ENCODE results near the gene CNPY4. TPM values are rescaled to one million over a fixed set of nuclear protein-coding genes. Genes with fewer than 3 reads are reported as not detected.
"Not testable (repeated sequence)": the region's sequence is repeated elsewhere in the genome, so short reads cannot be mapped to it uniquely, and the experiment has no call there.

The CNPY4 gene
- polyA plus RNA-seq, 1 donor (not counting 4 experiments of a cell fraction or from before 2014, with no cell fraction given), result 9.9 TPM

DNA sequence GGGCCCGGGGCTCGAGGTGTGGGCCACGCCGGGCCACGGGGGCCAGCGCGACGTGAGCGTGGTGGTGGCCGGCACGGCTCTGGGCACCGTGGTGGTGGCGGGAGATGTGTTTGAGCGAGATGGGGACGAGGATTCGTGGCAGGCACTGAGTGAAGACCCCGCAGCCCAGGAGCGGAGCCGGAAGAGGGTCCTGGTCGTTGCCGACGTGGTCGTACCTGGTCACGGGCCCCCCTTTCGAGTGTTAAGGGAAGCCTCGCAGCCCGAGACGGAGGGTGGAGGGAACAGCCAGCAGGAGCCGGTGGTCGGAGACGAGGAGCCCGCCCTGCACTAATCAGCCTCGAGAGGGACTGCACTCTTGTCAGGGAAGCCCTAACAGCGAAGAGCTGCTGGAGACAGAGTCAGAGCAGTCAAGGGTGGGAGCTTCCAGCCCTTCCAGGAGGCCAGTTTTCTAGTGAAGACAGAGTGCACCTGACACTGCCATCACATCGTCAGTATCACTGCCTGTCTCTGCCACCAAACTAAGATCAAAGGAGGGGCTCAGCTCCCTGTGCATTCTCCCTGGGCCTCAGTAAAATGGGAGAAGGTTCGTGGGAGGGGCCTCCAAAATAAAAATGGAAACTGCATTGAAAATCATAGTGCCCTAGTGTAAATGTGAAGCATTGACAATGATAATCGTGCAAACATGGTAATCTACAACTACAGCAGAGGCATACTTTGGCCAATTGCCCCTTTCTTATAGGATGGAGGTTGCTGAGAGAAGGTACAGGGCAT is 8.6 kb downstream of the CNPY4 start:
- Histone ChIP-seq H3K4me1 (ENCODE audit: control insufficient read depth, extremely low read depth, insufficient read depth, low read length) (peaks cover 10% of the 10 kb centered on the region), H4K20me1 (ENCODE audit: control insufficient read depth, extremely low read depth, insufficient read depth, low read length) (no peaks in the 10 kb centered on the region), H3K4me2 (ENCODE audit: control insufficient read depth, extremely low read depth, insufficient read depth, low read depth, low read length) (peak overlapping the region; percentile 72), H3K9me3 (ENCODE audit: control insufficient read depth, low read depth, low read length) (no peaks in the 10 kb centered on the region), H3K9ac (ENCODE audit: control insufficient read depth, extremely low read depth, insufficient read depth, low read length) (peak overlapping the region; percentile 97), H3K36me3 (ENCODE audit: control insufficient read depth in 2 of 2, extremely low read depth in 1 of 2, insufficient read depth in 2 of 2, low read length in 2 of 2) (peaks cover 0 to 2% of the 10 kb centered on the region in 2 experiments), H3K79me2 (ENCODE audit: control insufficient read depth, insufficient read depth, low read length) (no peaks in the 10 kb centered on the region), H3K4me3 (ENCODE audit: control insufficient read depth in 2 of 3, extremely low read depth in 1 of 3, insufficient read depth in 2 of 3, low read depth in 1 of 3, low read length in 3 of 3) (peak overlapping the region; percentile 89 to 96 (median 94)), H3K27me3 (ENCODE audit: control insufficient read depth, extremely low read depth, insufficient read depth, low read length) (no peaks in the 10 kb centered on the region), H3K27ac (ENCODE audit: control insufficient read depth, insufficient read depth, low read length) (no peak overlapping the region), H3K9me1 (ENCODE audit: control insufficient read depth, extremely low read depth, insufficient read depth, low read length) (no peaks in the 10 kb centered on the region), H2AFZ (ENCODE audit: control insufficient read depth, low read length) (peak overlapping the region; percentile 99)
- DNase-seq (ENCODE audit: low read depth, low spot score) (no peak), FAIRE-seq (no peak)
- TF ChIP-seq, protein P1, sequence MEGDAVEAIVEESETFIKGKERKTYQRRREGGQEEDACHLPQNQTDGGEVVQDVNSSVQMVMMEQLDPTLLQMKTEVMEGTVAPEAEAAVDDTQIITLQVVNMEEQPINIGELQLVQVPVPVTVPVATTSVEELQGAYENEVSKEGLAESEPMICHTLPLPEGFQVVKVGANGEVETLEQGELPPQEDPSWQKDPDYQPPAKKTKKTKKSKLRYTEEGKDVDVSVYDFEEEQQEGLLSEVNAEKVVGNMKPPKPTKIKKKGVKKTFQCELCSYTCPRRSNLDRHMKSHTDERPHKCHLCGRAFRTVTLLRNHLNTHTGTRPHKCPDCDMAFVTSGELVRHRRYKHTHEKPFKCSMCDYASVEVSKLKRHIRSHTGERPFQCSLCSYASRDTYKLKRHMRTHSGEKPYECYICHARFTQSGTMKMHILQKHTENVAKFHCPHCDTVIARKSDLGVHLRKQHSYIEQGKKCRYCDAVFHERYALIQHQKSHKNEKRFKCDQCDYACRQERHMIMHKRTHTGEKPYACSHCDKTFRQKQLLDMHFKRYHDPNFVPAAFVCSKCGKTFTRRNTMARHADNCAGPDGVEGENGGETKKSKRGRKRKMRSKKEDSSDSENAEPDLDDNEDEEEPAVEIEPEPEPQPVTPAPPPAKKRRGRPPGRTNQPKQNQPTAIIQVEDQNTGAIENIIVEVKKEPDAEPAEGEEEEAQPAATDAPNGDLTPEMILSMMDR (optimal IDR thresholded peaks at IDR 0.05 in 1 of 3, IDR thresholded peaks at IDR 0.05 in 1 of 3, conservative IDR thresholded peaks at IDR 0.05 in 1 of 3; ENCODE audit: extremely low read depth in 1 of 3, insufficient read depth in 2 of 3, low read length in 3 of 3), result no peak
- no peak for TF ChIP-seq EZH2 (IDR thresholded peaks at IDR 0.05; ENCODE audit: low read length)
- dilution Hi-C loops (cut with MboI; ENCODE audit: extremely low pct_ligation_motif_present, low sequenced_read_pairs), result no loop called here

DNA sequence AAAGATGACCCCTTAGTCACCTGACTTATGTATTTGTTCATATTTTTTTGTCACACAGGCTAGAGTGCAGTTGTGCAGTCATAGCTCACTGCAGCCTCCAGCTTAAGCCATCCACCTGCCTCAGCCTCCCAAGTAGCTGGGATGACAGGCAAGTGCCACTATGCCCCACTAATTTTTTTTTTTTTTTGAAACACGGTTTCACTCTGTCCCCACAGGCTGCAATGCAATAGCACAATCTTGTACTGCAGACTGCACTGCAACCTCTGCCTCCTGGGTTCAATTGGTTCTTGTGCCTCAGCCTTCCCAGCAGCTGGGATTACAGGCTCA is 9.2 kb downstream of the CNPY4 start:
- Histone ChIP-seq H2AFZ (ENCODE audit: control insufficient read depth, low read length) (no peak overlapping the region), H3K79me2 (ENCODE audit: control insufficient read depth, insufficient read depth, low read length) (no peaks in the 10 kb centered on the region), H3K9ac (ENCODE audit: control insufficient read depth, extremely low read depth, insufficient read depth, low read length) (no peak overlapping the region), H3K36me3 (ENCODE audit: control insufficient read depth in 2 of 2, extremely low read depth in 1 of 2, insufficient read depth in 2 of 2, low read length in 2 of 2) (peaks cover 0 to 2% of the 10 kb centered on the region in 2 experiments), H3K9me1 (ENCODE audit: control insufficient read depth, extremely low read depth, insufficient read depth, low read length) (no peaks in the 10 kb centered on the region), H3K27ac (ENCODE audit: control insufficient read depth, insufficient read depth, low read length) (no peak overlapping the region), H4K20me1 (ENCODE audit: control insufficient read depth, extremely low read depth, insufficient read depth, low read length) (no peaks in the 10 kb centered on the region), H3K4me2 (ENCODE audit: control insufficient read depth, extremely low read depth, insufficient read depth, low read depth, low read length) (no peak overlapping the region), H3K9me3 (ENCODE audit: control insufficient read depth, low read depth, low read length) (no peaks in the 10 kb centered on the region), H3K4me3 (ENCODE audit: control insufficient read depth in 2 of 3, extremely low read depth in 1 of 3, insufficient read depth in 2 of 3, low read depth in 1 of 3, low read length in 3 of 3) (no peak overlapping the region), H3K4me1 (ENCODE audit: control insufficient read depth, extremely low read depth, insufficient read depth, low read length) (peaks cover 10% of the 10 kb centered on the region), H3K27me3 (ENCODE audit: control insufficient read depth, extremely low read depth, insufficient read depth, low read length) (no peaks in the 10 kb centered on the region)
- no peak for FAIRE-seq
- no peak for DNase-seq (ENCODE audit: low read depth, low spot score)
- no peak for TF ChIP-seq EZH2 (IDR thresholded peaks at IDR 0.05; ENCODE audit: low read length)
- TF ChIP-seq, protein P1 (optimal IDR thresholded peaks at IDR 0.05 in 1 of 3, IDR thresholded peaks at IDR 0.05 in 1 of 3, conservative IDR thresholded peaks at IDR 0.05 in 1 of 3; ENCODE audit: extremely low read depth in 1 of 3, insufficient read depth in 2 of 3, low read length in 3 of 3), result no peak
- dilution Hi-C loops (cut with MboI; ENCODE audit: extremely low pct_ligation_motif_present, low sequenced_read_pairs), result no loop called here

DNA sequence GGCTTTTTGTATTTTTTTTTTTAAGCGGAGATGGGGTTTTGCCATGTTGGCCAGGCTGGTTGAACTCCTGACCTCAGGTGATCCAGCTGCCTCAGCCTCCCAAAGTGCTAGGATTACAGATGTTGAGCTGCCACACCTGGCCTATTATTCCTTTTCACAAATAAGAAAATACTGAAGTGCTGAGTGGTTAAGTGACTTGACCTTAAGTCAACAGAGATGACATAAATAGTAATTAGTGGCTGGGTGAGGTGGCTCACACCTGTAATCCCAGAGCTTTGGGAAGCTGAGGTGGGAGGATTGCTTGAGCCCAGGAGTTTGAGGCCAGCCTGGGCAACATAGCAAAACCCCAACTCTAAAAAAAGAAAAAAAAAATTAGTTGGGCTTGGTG is 10.8 kb downstream of the CNPY4 start:
- H3K9me1 ChIP-seq (ENCODE audit: control insufficient read depth, extremely low read depth, insufficient read depth, low read length); H3K4me3 ChIP-seq (ENCODE audit: control insufficient read depth in 2 of 3, extremely low read depth in 1 of 3, insufficient read depth in 2 of 3, low read depth in 1 of 3, low read length in 3 of 3); H3K36me3 ChIP-seq (ENCODE audit: control insufficient read depth in 2 of 2, extremely low read depth in 1 of 2, insufficient read depth in 2 of 2, low read length in 2 of 2); H2AFZ ChIP-seq (ENCODE audit: control insufficient read depth, low read length); H3K4me1 ChIP-seq (ENCODE audit: control insufficient read depth, extremely low read depth, insufficient read depth, low read length); dilution Hi-C loops (cut with MboI; ENCODE audit: extremely low pct_ligation_motif_present, low sequenced_read_pairs); H3K27ac ChIP-seq (ENCODE audit: control insufficient read depth, insufficient read depth, low read length); H3K27me3 ChIP-seq (ENCODE audit: control insufficient read depth, extremely low read depth, insufficient read depth, low read length); H3K9ac ChIP-seq (ENCODE audit: control insufficient read depth, extremely low read depth, insufficient read depth, low read length); H3K79me2 ChIP-seq (ENCODE audit: control insufficient read depth, insufficient read depth, low read length); DNase-seq (ENCODE audit: low read depth, low spot score); H3K4me2 ChIP-seq (ENCODE audit: control insufficient read depth, extremely low read depth, insufficient read depth, low read depth, low read length); H4K20me1 ChIP-seq (ENCODE audit: control insufficient read depth, extremely low read depth, insufficient read depth, low read length); H3K9me3 ChIP-seq (ENCODE audit: control insufficient read depth, low read depth, low read length); FAIRE-seq: not testable (repeated sequence)
